ENCODE data around the gene SLC9A5.

Gene SLC9A5

GRCh38 chr16:67248401-67249177 lies at the start of gene SLC9A5:
Gene SLC9A5, plus strand, starts transcription at chr16:67248979. Its CDS starts 36 bp downstream, at chr16:67249015.
- Mint-ChIP-seq H3K36me3 (no peaks in the 10 kb centered on the region), H3K9me3 (no peaks in the 10 kb centered on the region), H3K27ac (peak within 1 kb of the TSS; percentile 85), H3K4me3 (peak within 1 kb of the TSS; percentile 82), H3K27me3 (peaks cover 30% of the 10 kb centered on the region), H3K4me1 (peaks cover 45% of the 10 kb centered on the region)
- ATAC-seq, result no peak

GRCh38 chr16:67199011-67199807 lies 49.6 kb upstream of the SLC9A5 start, which contains the start of gene ELMO3:
Gene ELMO3, plus strand, starts transcription at chr16:67199131. Its CDS starts 196 bp downstream, at chr16:67199327.
- peaks cover 47% of the 10 kb centered on the region for H3K36me3 Mint-ChIP-seq
- H3K9me3 Mint-ChIP-seq, result no peaks in the 10 kb centered on the region
- peak; percentile 45 for ATAC-seq
- H3K4me3 Mint-ChIP-seq, result peak within 1 kb of the TSS; percentile 11
- H3K27ac Mint-ChIP-seq, result no peak within 1 kb of the TSS
- no peaks in the 10 kb centered on the region for H3K27me3 Mint-ChIP-seq
- peaks cover 45% of the 10 kb centered on the region for H3K4me1 Mint-ChIP-seq

GRCh38 chr16:67199808-67200198 lies 49.0 kb upstream of the SLC9A5 start:
- peaks cover 39% of the 10 kb centered on the region for H3K4me1 Mint-ChIP-seq
- H3K36me3 Mint-ChIP-seq, result peaks cover 44% of the 10 kb centered on the region
- no peak overlapping the region for H3K27ac Mint-ChIP-seq
- peak; percentile 5 for ATAC-seq
- H3K27me3 Mint-ChIP-seq, result no peaks in the 10 kb centered on the region
- H3K4me3 Mint-ChIP-seq, result peak overlapping the region; percentile 42
- no peaks in the 10 kb centered on the region for H3K9me3 Mint-ChIP-seq

- Mint-ChIP-seq H3K36me3 (peaks cover 37% of the 10 kb centered on the region), H3K9me3 (no peaks in the 10 kb centered on the region), H3K4me1 (peaks cover 33% of the 10 kb centered on the region), H3K27me3 (no peaks in the 10 kb centered on the region), H3K27ac (no peak overlapping the region), H3K4me3 (no peak overlapping the region)
- ATAC-seq, result no peak
Measured at GRCh38 chr16:67200491-67200890, 48.3 kb upstream of the SLC9A5 start.

GRCh38 chr16:67201411-67202345 lies 47.1 kb upstream of the SLC9A5 start:
- peaks cover 31% of the 10 kb centered on the region for H3K36me3 Mint-ChIP-seq

GRCh38 chr16:67202426-67202825 lies 46.4 kb upstream of the SLC9A5 start:
- H3K9me3 Mint-ChIP-seq, result no peaks in the 10 kb centered on the region
- ATAC-seq, result no peak
- H3K27ac Mint-ChIP-seq, result no peak overlapping the region
- H3K4me3 Mint-ChIP-seq, result no peak overlapping the region
- H3K36me3 Mint-ChIP-seq, result peaks cover 28% of the 10 kb centered on the region
- H3K4me1 Mint-ChIP-seq, result peaks cover 17% of the 10 kb centered on the region
- no peaks in the 10 kb centered on the region for H3K27me3 Mint-ChIP-seq

More at GRCh38 chr16:67201411-67202345, 47.1 kb upstream of the SLC9A5 start:
- ATAC-seq, result no peak
- H3K27ac Mint-ChIP-seq, result no peak overlapping the region
- H3K9me3 Mint-ChIP-seq, result no peaks in the 10 kb centered on the region
- H3K4me1 Mint-ChIP-seq, result peaks cover 21% of the 10 kb centered on the region
- no peak overlapping the region for H3K4me3 Mint-ChIP-seq
- H3K27me3 Mint-ChIP-seq, result no peaks in the 10 kb centered on the region

GRCh38 chr16:67202956-67203493 lies 45.8 kb upstream of the SLC9A5 start:
- Mint-ChIP-seq H3K27me3 (no peaks in the 10 kb centered on the region), H3K9me3 (no peaks in the 10 kb centered on the region), H3K27ac (no peak overlapping the region), H3K4me1 (peaks cover 14% of the 10 kb centered on the region), H3K36me3 (peaks cover 23% of the 10 kb centered on the region), H3K4me3 (no peak overlapping the region)
- ATAC-seq, result no peak

GRCh38 chr16:67204076-67204475 lies 44.7 kb upstream of the SLC9A5 start:
- no peak overlapping the region for H3K27ac Mint-ChIP-seq
- H3K4me1 Mint-ChIP-seq, result peaks cover 7% of the 10 kb centered on the region
- no peak for ATAC-seq
- H3K9me3 Mint-ChIP-seq, result no peaks in the 10 kb centered on the region
- peaks cover 15% of the 10 kb centered on the region for H3K36me3 Mint-ChIP-seq
- no peak overlapping the region for H3K4me3 Mint-ChIP-seq
- no peaks in the 10 kb centered on the region for H3K27me3 Mint-ChIP-seq

GRCh38 chr16:67206129-67206837 lies 42.5 kb upstream of the SLC9A5 start:
- Mint-ChIP-seq H3K27ac (peak overlapping the region; percentile 7), H3K27me3 (no peaks in the 10 kb centered on the region), H3K4me3 (no peak overlapping the region), H3K36me3 (peaks cover 6% of the 10 kb centered on the region), H3K9me3 (no peaks in the 10 kb centered on the region), H3K4me1 (no peaks in the 10 kb centered on the region)
- no peak for ATAC-seq

- Mint-ChIP-seq H3K36me3 (peaks cover 6% of the 10 kb centered on the region), H3K4me3 (no peak overlapping the region), H3K27me3 (no peaks in the 10 kb centered on the region), H3K9me3 (no peaks in the 10 kb centered on the region), H3K27ac (peak overlapping the region; percentile 7), H3K4me1 (no peaks in the 10 kb centered on the region)
- no peak for ATAC-seq
Measured at GRCh38 chr16:67206838-67207248, 41.9 kb upstream of the SLC9A5 start.

- ATAC-seq, result no peak
- Mint-ChIP-seq H3K4me1 (no peaks in the 10 kb centered on the region), H3K4me3 (no peak overlapping the region), H3K36me3 (peaks cover 6% of the 10 kb centered on the region), H3K27ac (peak overlapping the region; percentile 7), H3K9me3 (no peaks in the 10 kb centered on the region), H3K27me3 (no peaks in the 10 kb centered on the region)
Measured at GRCh38 chr16:67207249-67208091, 41.3 kb upstream of the SLC9A5 start.

GRCh38 chr16:67208154-67208896 lies 40.5 kb upstream of the SLC9A5 start:
- H3K9me3 Mint-ChIP-seq, result no peaks in the 10 kb centered on the region
- H3K4me3 Mint-ChIP-seq, result no peak overlapping the region
- H3K27me3 Mint-ChIP-seq, result no peaks in the 10 kb centered on the region
- no peak overlapping the region for H3K27ac Mint-ChIP-seq
- no peak for ATAC-seq
- no peaks in the 10 kb centered on the region for H3K4me1 Mint-ChIP-seq
- H3K36me3 Mint-ChIP-seq, result peaks cover 6% of the 10 kb centered on the region

GRCh38 chr16:67209565-67209964 lies 39.2 kb upstream of the SLC9A5 start:
- Mint-ChIP-seq H3K36me3 (peaks cover 6% of the 10 kb centered on the region), H3K4me1 (no peaks in the 10 kb centered on the region), H3K27ac (no peak overlapping the region), H3K4me3 (no peak overlapping the region), H3K27me3 (no peaks in the 10 kb centered on the region), H3K9me3 (no peaks in the 10 kb centered on the region)
- ATAC-seq, result no peak

Measured in stimulated activated memory B cell treated with anti-CD40 and anti-IgM and Interleukin-4, amounts not matched to agents 10 μg/mL and 1 μg/mL and 100 μg/mL, for 72 hours (primary cell).